ENCODE results near the gene LPP.

- TF ChIP-seq CTCF (IDR thresholded peaks at IDR 0.05) (no peak), POLR2A (IDR thresholded peaks at IDR 0.05; ENCODE audit: low read length) (no peak), RCOR1 (IDR thresholded peaks at IDR 0.05; ENCODE audit: low read depth, low read length) (no peak), RNF2 (IDR thresholded peaks at IDR 0.05; ENCODE audit: borderline replicate concordance, low read depth) (no peak)
Measured at GRCh38 chr3:188680189-188680588, 526.2 kb downstream of the LPP start.
